GM12878 (cell line): ENCODE measurements around the gene GALNT18. TPM values are rescaled to one million over a fixed set of nuclear protein-coding genes. Genes with fewer than 3 reads are reported as not detected.

Experiments
- ATAC-seq: fragments of 200-7000 bp; cut with Tn5 transposase; 3 replicates; pipeline ENCODE4 v1.9.1; 2020; ENCODE audit warnings: mild to moderate bottlenecking, moderate library complexity
- BruUV-seq: library from RNA; stranded (reverse); fragments of 400-500 nt; replicated peaks from 2 replicates; lab custom pipeline; 2021; lab: Mats Ljungman, UMichigan
- CTCF ChIA-PET: fragments of 300-600 bp; sonication (Branson Sonifier 250); formaldehyde crosslinking; extraction: SDS; loops from one replicate; lab custom pipeline; 2021; ENCODE audit warnings: inconsistent platforms; lab: Yijun Ruan, JAX
- POLR2A ChIA-PET: fragments of 350-600 bp; formaldehyde crosslinking; extraction: SDS; loops from one replicate; lab custom pipeline; 2021; ENCODE audit warnings: inconsistent platforms; lab: Charles Lee
- RAD21 ChIA-PET: fragments of 300-600 bp; sonication (Branson Sonifier 250); formaldehyde crosslinking; loops from one replicate; lab custom pipeline; 2023; ENCODE audit warnings: antibody characterized with exemption; ENCODE audit not compliant: unreplicated experiment; lab: Charles Lee
- SMC1A ChIA-PET: fragments of 300-600 bp; sonication (Branson Sonifier 250); formaldehyde crosslinking; loops from one replicate; lab custom pipeline; 2023; ENCODE audit not compliant: unreplicated experiment, uncharacterized antibody; lab: Charles Lee
- DNase-seq: peaks from one replicate; pipeline ENCODE4 v3.0.0-alpha.2; 2011; ENCODE audit warnings: low read depth, low spot score
- FAIRE-seq: peaks from 3 replicates; lab custom pipeline; 2011; peaks lifted over from hg19 to GRCh38; lab: Jason Lieb, UNC
- H2AFZ ChIP-seq: 2 replicates; pipeline ENCODE4 v1.6.0; 2011; ENCODE audit warnings: low read depth, low read length, control low read depth; ENCODE audit not compliant: control insufficient read depth
- H3K27ac ChIP-seq: 2 replicates; pipeline ENCODE4 v1.5.1; 2011; ENCODE audit warnings: control low read depth; ENCODE audit not compliant: control insufficient read depth, insufficient read depth
- H3K27me3 ChIP-seq, 2 experiments: replicated peaks in 1 of 2; 2 replicates each; pipeline versions ENCODE4 v1.6.0 to v1.6.1; 2011; ENCODE audit warnings: low read length in 1 of 2; ENCODE audit not compliant: control insufficient read depth in 2 of 2, insufficient read depth in 2 of 2
- H3K36me3 ChIP-seq, 2 experiments: 2 replicates each; pipeline ENCODE4 v1.5.1; 2011; ENCODE audit warnings: low read length in 1 of 2; ENCODE audit not compliant: control insufficient read depth in 2 of 2, insufficient read depth in 2 of 2
- H3K4me1 ChIP-seq: 2 replicates; pipeline ENCODE4 v1.6.1; 2011; ENCODE audit warnings: mild to moderate bottlenecking, low read length, moderate library complexity, mixed read lengths; ENCODE audit not compliant: control insufficient read depth, insufficient read depth
- H3K4me2 ChIP-seq: 2 replicates; pipeline ENCODE4 v1.6.0; 2011; ENCODE audit warnings: control low read depth; ENCODE audit not compliant: control insufficient read depth, insufficient read depth
- H3K4me3 ChIP-seq: fragments of 200-600 bp; sonication (generic); 2 replicates; pipeline ENCODE4 v1.5.1; 2016
- H3K79me2 ChIP-seq: 2 replicates; pipeline ENCODE4 v1.6.0; 2011; ENCODE audit warnings: low read length; ENCODE audit not compliant: control insufficient read depth, insufficient read depth
- H3K9ac ChIP-seq: 2 replicates; pipeline ENCODE4 v1.8.0; 2011; ENCODE audit warnings: low read length, control low read depth, mixed read lengths; ENCODE audit not compliant: control insufficient read depth, insufficient read depth
- H3K9me3 ChIP-seq: replicated peaks from 3 replicates; pipeline ENCODE4 v1.5.1; 2011; ENCODE audit warnings: mild to moderate bottlenecking, low read length; ENCODE audit not compliant: control insufficient read depth, insufficient read depth
- H4K20me1 ChIP-seq: 2 replicates; pipeline ENCODE4 v1.6.0; 2011; ENCODE audit not compliant: control insufficient read depth, insufficient read depth
- ELK1 ChIP-seq: IDR thresholded peaks from 2 replicates; pipeline ENCODE4 v1.6.1; 2012; ENCODE audit warnings: low read depth, low read length, improper control_type of control experiment
- FOS ChIP-seq: IDR thresholded peaks from 3 replicates; pipeline ENCODE4 v1.6.1; 2011; ENCODE audit warnings: borderline replicate concordance; ENCODE audit not compliant: insufficient read length; ENCODE audit errors: extremely low read depth
- POU2F2 ChIP-seq: IDR thresholded peaks from 3 replicates; pipeline ENCODE4 v1.6.1; 2011; ENCODE audit warnings: low read depth, mild to moderate bottlenecking, low read length, borderline replicate concordance
- RFX5 ChIP-seq: IDR thresholded peaks from 2 replicates; pipeline ENCODE4 v1.6.1; 2011; ENCODE audit warnings: low read depth, low read length, improper control_type of control experiment
- SIN3A ChIP-seq: IDR thresholded peaks from 2 replicates; pipeline ENCODE4 v1.6.1; 2012; ENCODE audit warnings: low read depth, low read length, improper control_type of control experiment
- SMAD5 ChIP-seq: IDR thresholded peaks from 2 replicates; pipeline ENCODE4 v1.6.1; 2016; ENCODE audit warnings: antibody characterized with exemption, low read depth
- SUZ12 ChIP-seq: fragments of 200-600 bp; sonication (generic); IDR thresholded peaks from one replicate; pipeline ENCODE4 v1.6.1; 2018; ENCODE audit warnings: antibody characterized with exemption, mild to moderate bottlenecking; ENCODE audit not compliant: unreplicated experiment
- TCF7 ChIP-seq: IDR thresholded peaks from 2 replicates; pipeline ENCODE4 v1.6.1; 2014; ENCODE audit warnings: antibody characterized with exemption, borderline replicate concordance
- ZBED1 ChIP-seq: IDR thresholded peaks from 2 replicates; pipeline ENCODE4 v1.6.1; 2016; ENCODE audit warnings: borderline replicate concordance
- ZBTB11 ChIP-seq: fragments of 450-650 bp; formaldehyde crosslinking; IDR thresholded peaks from 2 replicates; pipeline ENCODE4 v1.5.0; 2022; ENCODE audit warnings: mild to moderate bottlenecking, missing genetic modification characterization
- WGBS: methylation state at CpG from one replicate; pipeline ENCODE4 v1.1.6; 2016; ENCODE audit warnings: low lambda C conversion rate; ENCODE audit not compliant: insufficient replicate concordance, insufficient coverage; ENCODE audit errors: missing lambda C conversion rate; 5-methylcytosine and 5-hydroxymethylcytosine counted together
- in situ Hi-C: fragments of 300-500 bp; cut with MboI; formaldehyde crosslinking; loops from 9 replicates; pipeline ENCODE4 v1.14.3; 2018; ENCODE audit warnings: mixed read lengths
- intact Hi-C: fragments of 100-400 bp; cut with micrococcal nuclease; formaldehyde crosslinking; loops from one replicate; pipeline ENCODE4 v1.14.2; 2022; ENCODE audit not compliant: unreplicated experiment
- polyA plus RNA-seq, 11 experiments: library from polyadenylated mRNA; depleted of rRNA in 4 of 11; unstranded in 6 of 11; stranded (reverse) in 5 of 11; fragments of >200 nt; fragmentation: Nextera tagmentation in 4 of 11; fragmentation: Illumina TruSeq in 1 of 11; extraction: Ambion mirVana in 4 of 11; extraction: Trizol in 1 of 11; gene quantifications; 1 replicate in 1 of 11; 2 replicates in 10 of 11; pipeline versions ENCODE4 v1.2.1 to v1.2.3, GENCODE V29; 2011 to 2016; ENCODE audit warnings: inconsistent platforms in 2 of 11, missing spikeins in 2 of 11, low read depth in 1 of 11
- total RNA-seq, 4 experiments: library from RNA; depleted of rRNA in 3 of 4; stranded (reverse); fragments of >200 nt in 3 of 4; fragmentation: Illumina TruSeq in 1 of 4; extraction: Trizol in 1 of 4; gene quantifications; 2 replicates each; pipeline versions ENCODE4 v1.2.1 to v1.2.3, GENCODE V29; 2013 to 2021
- TF ChIP-seq, protein P1 (sequence below): fragments of 150-350 bp; IDR thresholded peaks from 2 replicates; pipeline ENCODE4 v1.6.1; 2014; ENCODE audit warnings: mild to moderate bottlenecking, low read depth, low read length

The GALNT18 gene
- total and polyA plus RNA-seq, 10 of the 15 experiments (the other 5 are each of a cell fraction or from before 2014, with no cell fraction given): 1.2 to 14.2 (median 6.3) TPM

- intact Hi-C loops: no loop called here
- TF ChIP-seq SUZ12 (no peak), SIN3A (no peak), FOS (no peak), SMAD5 (no peak)
- H3K27ac ChIP-seq: no peak overlapping the region
- no peak for ATAC-seq
- no peak for DNase-seq
- ChIA-PET CTCF (no interaction called here), RAD21 (no interaction called here), POLR2A (no interaction called here), SMC1A (interaction anchor here (1.3 kb wide), 1 partner anchor 22 kb away, joined by 3 read pairs; no protein-coding TSS in a partner anchor)
- 56% methylated on average over 1 of the region's 1 CpG for WGBS
- in situ Hi-C loops: no loop called here
- BruUV-seq: no TSS peak
- FAIRE-seq: no peak
- H4K20me1 ChIP-seq: no peaks in the 10 kb centered on the region
- H3K79me2 ChIP-seq: no peaks in the 10 kb centered on the region
- no peaks in the 10 kb centered on the region for H3K27me3 ChIP-seq
- no peaks in the 10 kb centered on the region for H3K4me1 ChIP-seq
- no peak overlapping the region for H2AFZ ChIP-seq
- no peak overlapping the region for H3K4me3 ChIP-seq
- no peaks in the 10 kb centered on the region for H3K36me3 ChIP-seq
- H3K9me3 ChIP-seq: no peaks in the 10 kb centered on the region
- H3K4me2 ChIP-seq: no peak overlapping the region
- no peak overlapping the region for H3K9ac ChIP-seq
Observed at GRCh38 chr11:11345099-11345498, 276.7 kb downstream of the GALNT18 start.

GRCh38 chr11:11344045-11344444 is 277.8 kb downstream of the GALNT18 start:
- SMC1A ChIA-PET: no interaction called here
- no peaks in the 10 kb centered on the region for H3K9me3 ChIP-seq
- in situ Hi-C loops (no loop called here), intact Hi-C loops (no loop called here)
- FAIRE-seq: no peak
- H3K27ac ChIP-seq: no peak overlapping the region
- no peak overlapping the region for H3K4me3 ChIP-seq
- no peaks in the 10 kb centered on the region for H4K20me1 ChIP-seq
- H3K36me3 ChIP-seq: no peaks in the 10 kb centered on the region
- no peaks in the 10 kb centered on the region for H3K79me2 ChIP-seq
- 31% methylated on average over 3 of the region's 3 CpGs for WGBS
- no peak overlapping the region for H3K9ac ChIP-seq
- H3K27me3 ChIP-seq: no peaks in the 10 kb centered on the region
- H3K4me2 ChIP-seq: no peak overlapping the region
- ATAC-seq: peak; percentile 60; the same call in 2 of the 3 replicates
- RAD21 ChIA-PET: no interaction called here
- POLR2A ChIA-PET: no interaction called here
- no peaks in the 10 kb centered on the region for H3K4me1 ChIP-seq
- BruUV-seq: no TSS peak
- no peak overlapping the region for H2AFZ ChIP-seq
- no peak for DNase-seq
- CTCF ChIA-PET: no interaction called here
- no peak for TF ChIP-seq ZBED1
- TF ChIP-seq, protein P1, sequence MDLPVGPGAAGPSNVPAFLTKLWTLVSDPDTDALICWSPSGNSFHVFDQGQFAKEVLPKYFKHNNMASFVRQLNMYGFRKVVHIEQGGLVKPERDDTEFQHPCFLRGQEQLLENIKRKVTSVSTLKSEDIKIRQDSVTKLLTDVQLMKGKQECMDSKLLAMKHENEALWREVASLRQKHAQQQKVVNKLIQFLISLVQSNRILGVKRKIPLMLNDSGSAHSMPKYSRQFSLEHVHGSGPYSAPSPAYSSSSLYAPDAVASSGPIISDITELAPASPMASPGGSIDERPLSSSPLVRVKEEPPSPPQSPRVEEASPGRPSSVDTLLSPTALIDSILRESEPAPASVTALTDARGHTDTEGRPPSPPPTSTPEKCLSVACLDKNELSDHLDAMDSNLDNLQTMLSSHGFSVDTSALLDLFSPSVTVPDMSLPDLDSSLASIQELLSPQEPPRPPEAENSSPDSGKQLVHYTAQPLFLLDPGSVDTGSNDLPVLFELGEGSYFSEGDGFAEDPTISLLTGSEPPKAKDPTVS: no peak
- no peak for TF ChIP-seq ZBTB11
- TF ChIP-seq ELK1: no peak
- no peak for TF ChIP-seq POU2F2
- TF ChIP-seq RFX5: no peak
- TF ChIP-seq TCF7: no peak
